HG03066 (cell line): ENCODE results near the gene GNG3.
"Not testable (repeated sequence)": the region's sequence is repeated elsewhere in the genome, so short reads cannot be mapped to it uniquely, and the experiment has no call there.

Source experiments
- ATAC-seq: cut with Tn5 transposase; IDR thresholded peaks from one replicate; pipeline ENCODE4 v1.9.1; 2021; ENCODE audit warnings: low read depth; ENCODE audit not compliant: unreplicated experiment

The GNG3 gene

GRCh38 chr11:62716206-62716605, 8.7 kb downstream of the GNG3 start:
- no peak for ATAC-seq

DNA sequence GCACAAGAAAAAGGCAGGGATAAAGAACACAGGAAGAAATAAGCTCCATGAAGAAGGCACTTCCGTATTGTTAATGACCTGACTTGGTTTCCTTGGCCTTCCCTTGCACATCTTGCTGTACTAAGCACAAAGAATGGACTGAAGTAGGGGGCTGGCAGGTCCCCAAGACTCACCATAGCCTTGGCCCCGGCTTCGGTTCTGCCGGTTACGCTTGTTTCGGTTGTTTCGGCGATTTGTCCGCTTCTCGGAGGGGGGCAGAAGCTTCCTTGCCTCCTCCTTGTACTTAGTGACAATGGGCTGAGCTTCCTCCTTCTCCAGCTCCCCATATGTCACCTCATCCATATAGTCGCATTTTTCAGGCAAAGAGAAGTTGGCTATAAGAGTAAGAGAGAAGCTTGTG, 9.3 kb downstream of the GNG3 start:
- no peak for ATAC-seq

DNA sequence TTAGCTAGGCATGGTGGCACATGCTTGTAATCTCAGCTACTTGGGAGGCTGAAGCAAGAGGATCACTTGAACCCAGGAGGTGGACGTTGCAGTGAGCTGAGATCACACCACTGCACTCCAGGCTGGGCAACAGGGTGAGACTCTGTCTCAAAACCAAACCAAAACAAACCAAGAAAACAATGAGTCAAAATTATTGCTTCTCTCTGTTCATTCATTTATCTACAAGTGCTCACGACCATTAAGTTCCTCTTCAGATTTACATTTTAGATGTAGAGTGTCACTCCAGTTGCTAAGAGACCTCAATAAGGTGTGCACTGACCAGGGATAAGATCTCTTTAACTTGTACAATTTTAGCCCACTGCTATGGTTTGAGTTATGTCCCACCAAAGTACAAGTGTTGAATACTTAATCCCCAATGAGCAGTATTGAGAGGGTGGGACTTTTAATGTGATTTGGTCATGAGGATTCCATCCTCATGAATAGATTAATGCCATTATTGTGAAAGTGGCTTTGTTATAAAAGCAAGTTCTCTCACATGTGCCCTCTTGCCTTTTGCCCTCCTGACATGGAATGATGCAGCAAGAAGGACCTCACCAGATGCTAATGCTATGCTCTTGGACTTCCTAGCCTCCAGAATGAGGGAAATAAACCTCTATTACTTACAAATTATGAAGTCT, 12.0 kb downstream of the GNG3 start:
- ATAC-seq: no peak

DNA sequence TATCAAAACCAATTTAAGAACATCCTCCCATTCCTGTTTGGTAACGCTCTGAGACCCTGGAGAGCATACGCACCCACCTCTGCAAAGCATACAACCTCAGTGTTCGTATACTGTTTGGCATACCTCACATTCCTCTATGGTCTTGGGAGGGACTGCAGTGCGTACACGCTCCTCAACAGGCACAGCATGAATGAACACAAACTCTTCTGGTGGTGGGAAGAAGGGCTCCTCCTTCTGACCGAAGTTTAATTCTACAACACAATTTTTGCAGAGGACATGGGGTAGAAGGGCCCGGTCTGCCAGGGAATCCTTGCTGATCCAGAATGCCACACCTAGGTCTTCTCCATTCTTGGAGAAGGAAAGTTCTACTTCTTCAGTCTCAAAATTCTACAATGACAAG, 14.5 kb downstream of the GNG3 start:
- ATAC-seq: no peak

DNA sequence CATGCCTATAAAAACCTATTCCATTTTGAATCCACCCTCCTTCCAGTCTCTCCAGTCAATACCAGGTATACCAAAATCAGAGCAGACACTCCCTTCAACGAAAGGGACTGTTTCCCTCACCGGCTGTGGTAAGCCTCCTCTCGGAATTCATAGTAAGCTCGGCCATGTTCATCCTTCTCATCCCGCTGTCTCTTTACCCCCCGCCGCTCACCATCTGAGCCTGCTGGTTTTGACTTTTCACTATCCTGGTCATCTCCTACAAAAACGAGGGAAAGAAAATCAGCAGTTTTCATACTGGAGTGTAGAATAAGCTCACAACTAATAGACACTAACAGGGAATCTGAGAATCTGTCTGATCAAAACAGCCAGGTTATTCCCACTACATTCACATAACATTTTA, 16.7 kb downstream of the GNG3 start:
- no peak for ATAC-seq

DNA sequence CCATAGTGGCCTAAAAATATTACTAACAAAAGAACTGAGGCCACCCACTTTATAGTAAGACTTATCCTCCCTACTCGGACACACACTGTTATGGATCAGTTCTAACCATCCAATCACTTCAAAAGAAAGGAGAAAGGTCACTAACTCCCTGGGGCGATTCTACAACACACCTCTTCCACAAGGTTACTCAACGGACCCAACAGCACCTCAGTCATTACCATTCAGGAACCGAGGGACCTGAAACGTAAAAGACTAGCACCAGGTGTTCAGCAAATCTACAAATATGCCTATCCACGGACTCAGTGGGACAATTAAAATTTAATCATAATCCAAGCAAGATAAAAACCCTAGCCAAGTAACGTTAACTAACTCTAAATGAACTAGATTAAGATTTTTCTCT, 18.2 kb downstream of the GNG3 start:
- ATAC-seq: no peak

DNA sequence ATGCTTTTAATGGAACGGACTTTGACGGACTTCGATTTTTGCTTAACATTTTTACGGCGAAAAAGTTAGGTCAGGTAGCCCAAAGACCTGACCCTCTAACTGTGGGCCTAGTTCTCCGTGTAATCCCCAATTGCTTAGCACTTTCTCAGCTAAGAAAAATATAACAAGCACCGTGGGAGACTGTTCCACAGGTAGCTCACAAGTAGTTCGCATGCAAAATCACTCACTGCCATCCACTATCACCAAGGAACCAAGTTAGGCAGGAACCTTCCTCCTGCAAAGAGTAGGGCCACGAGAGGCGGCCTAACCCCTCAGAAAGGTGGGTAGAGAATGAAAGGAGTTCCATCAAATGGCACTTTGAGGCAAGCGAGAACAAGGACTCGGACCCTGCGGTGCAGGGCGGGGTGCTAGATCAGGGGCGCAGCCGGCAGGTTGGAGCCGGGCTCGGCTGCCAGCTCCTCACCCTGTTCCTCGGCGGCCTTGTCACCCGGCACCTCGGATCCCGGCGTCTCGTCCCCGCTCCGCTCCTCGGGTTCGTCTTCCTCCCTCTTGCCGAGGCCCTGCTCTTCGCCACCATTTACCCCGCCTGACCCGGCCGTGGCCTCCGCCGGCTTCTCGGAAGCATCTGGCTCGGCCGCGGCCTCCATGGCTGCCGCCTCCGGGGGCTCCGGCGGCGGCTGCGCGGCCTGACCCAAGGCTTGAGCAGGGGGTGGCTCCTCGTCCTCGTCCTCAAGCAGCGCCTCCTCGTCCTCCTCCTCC, 18.9 kb downstream of the GNG3 start:
- ATAC-seq: peak; percentile 0

DNA sequence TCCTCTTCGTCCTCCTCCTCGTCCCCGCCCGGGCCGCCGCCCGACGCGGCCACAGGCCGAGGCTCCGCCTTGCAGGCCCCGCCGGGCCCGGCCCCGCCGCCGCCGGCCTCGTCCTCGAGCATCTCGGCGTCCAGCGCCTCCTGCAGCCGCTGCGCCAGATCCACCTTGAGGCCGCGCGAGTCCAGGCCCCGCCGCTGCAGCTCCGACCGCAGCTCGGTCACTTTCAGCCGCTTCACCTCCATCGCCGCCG, 19.4 kb downstream of the GNG3 start:
- ATAC-seq: no peak

GRCh38 chr11:62727165-62727871, 19.8 kb downstream of the GNG3 start, which contains the start of gene HNRNPUL2:
HNRNPUL2 (minus strand) TSS chr11:62727457; CDS start chr11:62727156, 301 bp downstream.
- ATAC-seq: peak; percentile 72

DNA sequence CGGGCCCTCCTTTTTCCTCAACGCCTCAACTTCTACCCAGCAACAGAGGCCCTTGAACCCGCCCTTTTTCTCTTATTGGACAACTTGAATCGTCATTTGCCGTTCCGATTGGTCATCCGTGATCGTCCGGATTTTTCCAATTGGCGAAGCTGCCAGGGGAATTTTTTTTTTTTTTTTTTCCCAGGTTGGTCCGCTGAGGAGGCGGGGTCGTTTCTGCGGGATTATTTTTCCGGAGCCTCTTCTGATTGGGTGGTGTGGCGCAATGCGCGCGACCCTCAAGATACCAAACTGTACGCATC, 20.3 kb downstream of the GNG3 start:
- ATAC-seq: peak; percentile 53

GRCh38 chr11:62728171-62728988, 20.9 kb downstream of the GNG3 start, which contains the start of gene TTC9C:
TTC9C (plus strand) TSS chr11:62728486; CDS start chr11:62728849, 363 bp downstream.
- ATAC-seq: no peak

GRCh38 chr11:62730076-62730475, 22.6 kb downstream of the GNG3 start:
- ATAC-seq: not testable (repeated sequence)

DNA sequence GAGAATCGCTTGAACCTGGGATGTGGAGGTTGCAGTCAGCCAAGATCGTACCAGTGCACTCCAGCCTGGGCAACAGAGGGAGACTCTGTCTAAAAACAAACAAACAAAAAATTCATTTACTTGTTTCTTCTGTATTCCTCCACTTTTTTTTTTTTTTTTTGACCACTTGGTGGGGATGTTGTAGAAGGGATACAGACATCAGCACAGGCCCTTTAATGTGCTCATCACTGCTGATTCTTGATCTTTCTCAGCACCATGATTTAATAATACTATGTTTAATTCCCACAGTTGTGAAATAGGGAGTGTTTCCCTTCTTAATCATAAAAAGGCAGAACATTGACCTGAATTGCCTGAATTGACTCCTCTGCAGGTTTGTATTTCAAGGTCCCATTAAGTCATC, 25.4 kb downstream of the GNG3 start:
- ATAC-seq: no peak

- ATAC-seq: no peak
Observed at GRCh38 chr11:62737196-62737595, 29.7 kb downstream of the GNG3 start.

GRCh38 chr11:62747475-62748160, 40.1 kb downstream of the GNG3 start:
- no peak for ATAC-seq

- not testable (repeated sequence) for ATAC-seq
Observed at GRCh38 chr11:62749931-62750330, 42.5 kb downstream of the GNG3 start.

DNA sequence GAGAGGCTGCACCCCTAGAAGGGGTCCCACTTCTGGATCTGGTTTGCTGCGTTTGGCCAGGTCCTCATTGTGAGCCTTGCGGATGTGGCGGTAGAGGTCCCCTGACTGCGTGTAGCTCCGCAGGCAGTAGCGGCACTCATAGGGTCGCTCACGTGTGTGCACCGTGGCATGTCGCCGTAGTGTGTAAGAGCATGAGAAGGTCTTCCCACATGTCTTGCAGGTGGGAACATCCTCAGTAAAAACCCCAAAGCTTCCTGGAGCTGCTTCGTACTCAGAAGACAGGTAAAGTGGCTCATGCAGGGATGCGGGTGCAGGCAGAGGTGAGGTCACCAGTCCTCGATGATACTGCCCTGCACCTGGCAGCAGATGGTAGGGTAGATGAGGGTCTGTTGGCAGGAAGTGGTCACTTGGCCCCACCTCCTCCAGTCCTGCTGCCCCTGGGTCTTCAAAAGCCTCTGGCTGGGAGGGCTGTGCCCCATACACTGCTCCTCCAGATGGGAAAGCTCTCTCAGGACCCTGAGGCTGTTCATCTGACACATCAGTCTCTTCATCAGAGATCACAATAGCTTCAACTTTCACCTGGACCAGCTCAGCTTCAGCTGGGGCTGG, 44.8 kb downstream of the GNG3 start:
- no peak for ATAC-seq

- no peak for ATAC-seq
Observed at GRCh38 chr11:62752994-62753735, 45.7 kb downstream of the GNG3 start.
